A549 (cell line): ENCODE results near the gene COPE.

Experiments
- EP300 ChIP-seq, 2 experiments: fragments of >200 bp; sonication (Bioruptor Twin); formaldehyde crosslinking; IDR thresholded peaks; 2 replicates in 1 of 2; 3 replicates in 1 of 2; pipeline ENCODE4 v1.6.1; 2016 to 2017
- ESRRA ChIP-seq: fragments of 150-350 bp; IDR thresholded peaks from 2 replicates; pipeline ENCODE4 v1.6.1; 2014; ENCODE audit warnings: mild to moderate bottlenecking, low read length, borderline replicate concordance
- HDAC2 ChIP-seq: fragments of 200-600 bp; sonication (generic); IDR thresholded peaks from 2 replicates; pipeline ENCODE4 v1.6.1; 2016
- JUN ChIP-seq, 2 experiments: fragments of >200 bp; sonication (Bioruptor Twin); formaldehyde crosslinking; IDR thresholded peaks; 2 replicates in 1 of 2; 3 replicates in 1 of 2; pipeline ENCODE4 v1.6.1; 2016 to 2017
- MAFK ChIP-seq: fragments of 450-650 bp; IDR thresholded peaks from 2 replicates; pipeline ENCODE4 v1.6.1; 2014; ENCODE audit not compliant: partially characterized antibody
- MAZ ChIP-seq: fragments of 150-350 bp; IDR thresholded peaks from 2 replicates; pipeline ENCODE4 v1.6.1; 2014; ENCODE audit warnings: antibody characterized with exemption, low read depth, low read length, borderline replicate concordance
- MYC ChIP-seq: IDR thresholded peaks from 2 replicates; pipeline ENCODE4 v1.6.1; 2012; ENCODE audit warnings: mild to moderate bottlenecking, inconsistent platforms, low read length, improper control_type of control experiment, borderline replicate concordance
- RAD21 ChIP-seq, 2 experiments: fragments of >200 bp in 1 of 2; sonication (Bioruptor Twin) in 1 of 2; formaldehyde crosslinking in 1 of 2; IDR thresholded peaks in 1 of 2; conservative IDR thresholded peaks in 1 of 2; 2 replicates in 1 of 2; 3 replicates in 1 of 2; pipeline ENCODE4 v1.6.1; 2012 to 2018; ENCODE audit warnings: inconsistent platforms in 1 of 2
- ZNF302 ChIP-seq: fragments of 250-450 bp; sonication (Bioruptor Pico); IDR thresholded peaks from 2 replicates; pipeline ENCODE4 v1.9.0; 2021; ENCODE audit warnings: inconsistent platforms, mild to moderate bottlenecking, moderate library complexity
- TF ChIP-seq, protein P1 (sequence below): fragments of >200 bp; sonication (Bioruptor Twin); formaldehyde crosslinking; IDR thresholded peaks from 3 replicates; pipeline ENCODE4 v1.5.1; 2016
- TF ChIP-seq, protein P2 (sequence below): fragments of >200 bp; sonication (Bioruptor Twin); formaldehyde crosslinking; IDR thresholded peaks from 3 replicates; pipeline ENCODE4 v1.6.1; 2016
- TF ChIP-seq, protein P3 (sequence below): IDR thresholded peaks from 2 replicates; pipeline ENCODE4 v1.6.1; 2012

DNA sequence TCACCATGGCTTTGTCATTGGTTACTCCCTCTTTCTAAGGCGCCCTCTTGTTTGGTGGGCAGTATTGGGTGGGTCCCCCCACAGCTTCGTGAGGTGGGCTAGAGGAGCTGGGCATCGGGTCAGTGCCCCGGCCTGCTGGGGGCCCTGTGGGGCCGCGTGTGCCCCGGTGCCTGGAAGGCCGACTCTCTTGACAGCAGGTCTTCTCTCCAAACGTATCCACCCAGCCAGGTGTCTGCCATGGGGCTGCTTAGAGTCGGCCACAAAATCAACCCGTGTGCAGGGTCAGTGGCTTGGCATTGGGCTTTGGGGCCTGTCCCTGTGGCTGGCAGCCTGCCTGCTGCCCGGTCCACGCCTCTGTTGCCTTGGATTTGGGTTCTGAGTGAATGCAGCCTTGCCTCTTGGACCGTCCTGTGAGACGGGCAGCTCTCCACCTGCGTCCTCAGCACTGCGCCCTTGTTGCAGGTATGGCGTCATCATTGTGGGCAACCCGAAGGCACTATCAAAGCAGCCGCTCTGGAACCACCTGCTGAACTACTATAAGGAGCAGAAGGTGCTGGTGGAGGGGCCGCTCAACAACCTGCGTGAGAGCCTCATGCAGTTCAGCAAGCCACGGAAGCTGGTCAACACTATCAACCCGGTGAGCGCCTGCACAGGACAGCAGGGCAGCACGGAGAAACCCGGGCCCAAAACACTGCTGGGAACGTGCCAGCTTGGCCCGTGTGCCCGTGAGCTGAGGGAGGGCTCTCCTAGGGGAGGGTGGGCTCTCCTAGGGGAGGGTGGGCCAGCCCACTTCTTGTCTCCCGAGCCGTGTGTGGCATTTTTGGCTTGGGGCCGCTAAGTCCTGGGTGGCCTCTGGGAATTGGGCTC is 56.0 kb downstream of the COPE start:
- TF ChIP-seq, protein P1, sequence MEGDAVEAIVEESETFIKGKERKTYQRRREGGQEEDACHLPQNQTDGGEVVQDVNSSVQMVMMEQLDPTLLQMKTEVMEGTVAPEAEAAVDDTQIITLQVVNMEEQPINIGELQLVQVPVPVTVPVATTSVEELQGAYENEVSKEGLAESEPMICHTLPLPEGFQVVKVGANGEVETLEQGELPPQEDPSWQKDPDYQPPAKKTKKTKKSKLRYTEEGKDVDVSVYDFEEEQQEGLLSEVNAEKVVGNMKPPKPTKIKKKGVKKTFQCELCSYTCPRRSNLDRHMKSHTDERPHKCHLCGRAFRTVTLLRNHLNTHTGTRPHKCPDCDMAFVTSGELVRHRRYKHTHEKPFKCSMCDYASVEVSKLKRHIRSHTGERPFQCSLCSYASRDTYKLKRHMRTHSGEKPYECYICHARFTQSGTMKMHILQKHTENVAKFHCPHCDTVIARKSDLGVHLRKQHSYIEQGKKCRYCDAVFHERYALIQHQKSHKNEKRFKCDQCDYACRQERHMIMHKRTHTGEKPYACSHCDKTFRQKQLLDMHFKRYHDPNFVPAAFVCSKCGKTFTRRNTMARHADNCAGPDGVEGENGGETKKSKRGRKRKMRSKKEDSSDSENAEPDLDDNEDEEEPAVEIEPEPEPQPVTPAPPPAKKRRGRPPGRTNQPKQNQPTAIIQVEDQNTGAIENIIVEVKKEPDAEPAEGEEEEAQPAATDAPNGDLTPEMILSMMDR = no peak
- TF ChIP-seq EP300 (IDR thresholded peaks at IDR 0.05) (no peak), ESRRA (no peak), MAZ (no peak), RAD21 (conservative IDR thresholded peaks at IDR 0.05 in 1 of 2, IDR thresholded peaks at IDR 0.05 in 1 of 2) (no peak), JUN (IDR thresholded peaks at IDR 0.05) (no peak), MAFK (no peak), MYC (no peak), ZNF302 (CRISPR knock-in tag) (no peak), HDAC2 (no peak)
- TF ChIP-seq, protein P2, sequence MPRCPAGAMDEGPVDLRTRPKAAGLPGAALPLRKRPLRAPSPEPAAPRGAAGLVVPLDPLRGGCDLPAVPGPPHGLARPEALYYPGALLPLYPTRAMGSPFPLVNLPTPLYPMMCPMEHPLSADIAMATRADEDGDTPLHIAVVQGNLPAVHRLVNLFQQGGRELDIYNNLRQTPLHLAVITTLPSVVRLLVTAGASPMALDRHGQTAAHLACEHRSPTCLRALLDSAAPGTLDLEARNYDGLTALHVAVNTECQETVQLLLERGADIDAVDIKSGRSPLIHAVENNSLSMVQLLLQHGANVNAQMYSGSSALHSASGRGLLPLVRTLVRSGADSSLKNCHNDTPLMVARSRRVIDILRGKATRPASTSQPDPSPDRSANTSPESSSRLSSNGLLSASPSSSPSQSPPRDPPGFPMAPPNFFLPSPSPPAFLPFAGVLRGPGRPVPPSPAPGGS = no peak
- TF ChIP-seq, protein P3, sequence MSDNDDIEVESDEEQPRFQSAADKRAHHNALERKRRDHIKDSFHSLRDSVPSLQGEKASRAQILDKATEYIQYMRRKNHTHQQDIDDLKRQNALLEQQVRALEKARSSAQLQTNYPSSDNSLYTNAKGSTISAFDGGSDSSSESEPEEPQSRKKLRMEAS = no peak
